Activated B cell treated with CpG ODN at 0.5 μM for 24 hours (primary cell): ENCODE measurements around the gene MAD1L1. TPM values are rescaled to one million over a fixed set of nuclear protein-coding genes. Genes with fewer than 3 reads are reported as not detected.

Source experiments
- ATAC-seq: fragments of 200-7000 bp; cut with Tn5 transposase; one replicate; pipeline ENCODE4 v1.10.0; 2021; ENCODE audit warnings: low read depth, mild to moderate bottlenecking, moderate library complexity
- CTCF ChIA-PET: fragments of 350-600 bp; sonication (Branson Sonifier 250); formaldehyde crosslinking; loops from one replicate; lab custom pipeline; 2021; ENCODE audit warnings: antibody characterized with exemption; lab: Charles Lee
- POLR2A ChIA-PET: fragments of 350-600 bp; sonication (Branson Sonifier 250); formaldehyde crosslinking; loops from one replicate; lab custom pipeline; 2021; ENCODE audit warnings: antibody characterized with exemption; lab: Charles Lee
- DNase-seq: peaks from one replicate; pipeline ENCODE4 v3.0.0; 2022
- H3K27ac Mint-ChIP-seq: one replicate; pipeline ENCODE4 v1.8.0; 2020; ENCODE audit warnings: mixed read lengths
- H3K27me3 Mint-ChIP-seq: one replicate; pipeline ENCODE4 v1.8.0; 2021; ENCODE audit warnings: mixed read lengths
- H3K36me3 Mint-ChIP-seq: one replicate; pipeline ENCODE4 v1.8.0; 2021; ENCODE audit warnings: low read depth, mixed read lengths
- H3K4me1 Mint-ChIP-seq: one replicate; pipeline ENCODE4 v1.8.0; 2021; ENCODE audit warnings: mixed read lengths
- H3K4me3 Mint-ChIP-seq: one replicate; pipeline ENCODE4 v1.8.0; 2020; ENCODE audit warnings: mild to moderate bottlenecking, mixed read lengths
- H3K9me3 Mint-ChIP-seq: one replicate; pipeline ENCODE4 v1.8.0; 2020; ENCODE audit warnings: mixed read lengths
- CTCF ChIP-seq: fragments of 200-600 bp; IDR thresholded peaks from one replicate; pipeline ENCODE4 v1.8.0; 2022; ENCODE audit warnings: antibody characterized with exemption, mild to moderate bottlenecking
- intact Hi-C: fragments of 100-400 bp; cut with micrococcal nuclease; formaldehyde crosslinking; loops from one replicate; pipeline ENCODE4 v1.15.1; 2024
- total RNA-seq: library from RNA; stranded (reverse); gene quantifications from 2 replicates; pipeline ENCODE4 v1.2.3, GENCODE V29; 2022

MAD1L1 gene
- total RNA-seq, 1 donor from 2014 or later, result 54.6 TPM

- ATAC-seq, result no peak
- ChIA-PET CTCF (no interaction called here), POLR2A (no interaction called here)
- Mint-ChIP-seq H3K36me3 (peaks cover 31% of the 10 kb centered on the region), H3K4me1 (peaks cover 2% of the 10 kb centered on the region), H3K27me3 (no peaks in the 10 kb centered on the region), H3K9me3 (no peaks in the 10 kb centered on the region), H3K4me3 (no peak overlapping the region), H3K27ac (no peak overlapping the region)
- no peak for DNase-seq
- TF ChIP-seq CTCF, result no peak
- intact Hi-C loops, result no loop called here
Measured at GRCh38 chr7:2131341-2131740, 101.4 kb downstream of the MAD1L1 start.

- Mint-ChIP-seq H3K9me3 (no peaks in the 10 kb centered on the region), H3K4me3 (no peak overlapping the region), H3K36me3 (peaks cover 31% of the 10 kb centered on the region), H3K27ac (no peak overlapping the region), H3K27me3 (no peaks in the 10 kb centered on the region), H3K4me1 (peaks cover 2% of the 10 kb centered on the region)
- intact Hi-C loops, result no loop called here
- TF ChIP-seq CTCF, result no peak
- ChIA-PET CTCF (no interaction called here), POLR2A (no interaction called here)
- no peak for DNase-seq
- no peak for ATAC-seq
Measured at GRCh38 chr7:2130096-2130375, 102.7 kb downstream of the MAD1L1 start.

GRCh38 chr7:2129323-2130095, 103.2 kb downstream of the MAD1L1 start:
- no peak for ATAC-seq
- TF ChIP-seq CTCF, result no peak
- DNase-seq, result no peak
- peaks cover 28% of the 10 kb centered on the region for H3K36me3 Mint-ChIP-seq
- no peak overlapping the region for H3K27ac Mint-ChIP-seq
- CTCF ChIA-PET, result no interaction called here
- no peaks in the 10 kb centered on the region for H3K27me3 Mint-ChIP-seq
- no peak overlapping the region for H3K4me3 Mint-ChIP-seq
- no peaks in the 10 kb centered on the region for H3K9me3 Mint-ChIP-seq
- POLR2A ChIA-PET, result no interaction called here
- H3K4me1 Mint-ChIP-seq, result peaks cover 2% of the 10 kb centered on the region
- intact Hi-C loops, result no loop called here

GRCh38 chr7:2128601-2129322, 104.0 kb downstream of the MAD1L1 start:
- intact Hi-C loops, result no loop called here
- TF ChIP-seq CTCF, result no peak
- POLR2A ChIA-PET, result no interaction called here
- Mint-ChIP-seq H3K27me3 (no peaks in the 10 kb centered on the region), H3K4me3 (no peak overlapping the region), H3K9me3 (no peaks in the 10 kb centered on the region), H3K4me1 (peaks cover 2% of the 10 kb centered on the region), H3K27ac (no peak overlapping the region), H3K36me3 (peaks cover 22% of the 10 kb centered on the region)
- CTCF ChIA-PET, result no interaction called here
- DNase-seq (no peak), ATAC-seq (no peak)

GRCh38 chr7:2126621-2127020, 106.1 kb downstream of the MAD1L1 start:
- peaks cover 2% of the 10 kb centered on the region for H3K4me1 Mint-ChIP-seq
- no peak overlapping the region for H3K4me3 Mint-ChIP-seq
- peaks cover 16% of the 10 kb centered on the region for H3K36me3 Mint-ChIP-seq
- ATAC-seq (no peak), DNase-seq (no peak)
- intact Hi-C loops, result no loop called here
- no peaks in the 10 kb centered on the region for H3K27me3 Mint-ChIP-seq
- TF ChIP-seq CTCF, result no peak
- H3K27ac Mint-ChIP-seq, result no peak overlapping the region
- CTCF ChIA-PET, result no interaction called here
- POLR2A ChIA-PET, result no interaction called here
- H3K9me3 Mint-ChIP-seq, result no peaks in the 10 kb centered on the region
